Measurements from ENCODE around the gene CMTM8. TPM values are rescaled to one million over a fixed set of nuclear protein-coding genes. Genes with fewer than 3 reads are reported as not detected.

CMTM8 gene
- total and polyA plus RNA-seq, 5 experiments from 2014 or later: 2.0 to 8.6 (median 2.8) TPM

DNA sequence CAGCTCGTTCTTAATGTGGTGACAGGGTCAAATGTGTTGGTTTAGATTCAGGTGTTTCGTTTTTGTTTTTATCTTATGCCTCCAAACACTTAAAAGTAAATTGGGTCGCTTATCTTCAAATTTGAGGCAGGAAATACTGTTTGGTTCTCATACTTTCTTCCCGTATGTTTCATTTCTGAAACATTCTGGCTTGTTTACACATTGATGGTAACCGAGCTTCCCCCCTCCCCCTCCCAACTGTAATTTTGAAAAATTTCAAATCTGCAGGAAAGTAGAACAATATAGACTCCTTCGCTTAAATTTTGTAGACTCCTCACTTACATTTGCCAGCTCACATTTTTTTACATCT, 64.9 kb downstream of the CMTM8 start:
- H3K27ac Mint-ChIP-seq: peak overlapping the region; percentile 86 to 100 (median 92)
- H3K4me3 Mint-ChIP-seq: peak overlapping the region; percentile 52 to 78 (median 70)
- H3K27me3 Mint-ChIP-seq: no peaks in the 10 kb centered on the region
- ATAC-seq (peak; percentile 42 to 78), DNase-seq (peak in 4 of 10 donors; percentile 24 to 54 (median 32))
- H3K36me3 Mint-ChIP-seq: no peaks in the 10 kb centered on the region
- POLR2A ChIA-PET: interaction anchor here (0.6 to 1.2 kb wide), 4 partner anchors 15 to 68 kb away, joined by 4 to 5 read pairs (median 4); no protein-coding TSS in a partner anchor
- peaks cover 22 to 47% (median 36%) of the 10 kb centered on the region in 4 donors for H3K4me1 Mint-ChIP-seq
- no peaks in the 10 kb centered on the region for H3K9me3 Mint-ChIP-seq

GRCh38 chr3:32303977-32304881, 65.7 kb downstream of the CMTM8 start:
- Mint-ChIP-seq H3K36me3 (no peaks in the 10 kb centered on the region), H3K4me3 (peak overlapping the region in 4 of 10 donors; percentile 12 to 74 (median 26)), H3K27me3 (no peaks in the 10 kb centered on the region), H3K9me3 (no peaks in the 10 kb centered on the region), H3K4me1 (peaks cover 22 to 47% (median 36%) of the 10 kb centered on the region in 4 donors), H3K27ac (peak overlapping the region in 9 of 10 donors; percentile 0 to 100 (median 61))
- POLR2A ChIA-PET: interaction anchor here (0.5 to 1.4 kb wide), 6 partner anchors 14 to 123 kb away, joined by 3 to 5 read pairs (median 4); no protein-coding TSS in a partner anchor
- ATAC-seq (no peak), DNase-seq (no peak)

DNA sequence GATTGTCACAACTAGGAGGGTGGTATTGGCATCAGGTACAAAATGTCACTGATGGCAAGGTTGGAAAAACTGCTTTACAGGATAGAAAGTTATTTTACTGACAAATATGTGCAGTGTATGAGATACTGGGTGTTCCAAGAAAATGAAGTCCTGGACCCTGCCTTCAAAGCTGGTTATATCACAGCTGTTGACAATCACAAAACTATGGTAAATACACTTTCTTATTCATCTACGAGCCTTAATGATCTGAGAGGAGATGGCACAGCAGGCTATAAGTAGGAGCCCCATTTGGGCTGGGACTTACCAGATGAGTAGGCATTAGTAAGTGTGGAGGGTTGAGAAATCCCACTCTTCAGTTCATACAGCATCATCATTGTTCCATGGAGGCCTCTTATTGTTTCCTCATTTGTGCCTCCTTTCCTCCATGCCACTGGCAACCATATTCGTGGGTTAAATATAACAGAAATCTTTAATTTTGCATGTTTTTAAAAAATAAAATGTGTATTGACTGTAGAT, 66.9 kb downstream of the CMTM8 start:
- Mint-ChIP-seq H3K36me3 (no peaks in the 10 kb centered on the region), H3K9me3 (no peaks in the 10 kb centered on the region), H3K4me3 (no peak overlapping the region), H3K27ac (peak overlapping the region in 4 of 10 donors; percentile 6 to 100 (median 44)), H3K27me3 (no peaks in the 10 kb centered on the region), H3K4me1 (peaks cover 20 to 47% (median 36%) of the 10 kb centered on the region in 4 donors)
- no peak for ATAC-seq
- POLR2A ChIA-PET: interaction anchor here (0.5 to 1.4 kb wide), 3 partner anchors 13 to 66 kb away, joined by 3 to 5 read pairs (median 3); no protein-coding TSS in a partner anchor
- no peak for DNase-seq

DNA sequence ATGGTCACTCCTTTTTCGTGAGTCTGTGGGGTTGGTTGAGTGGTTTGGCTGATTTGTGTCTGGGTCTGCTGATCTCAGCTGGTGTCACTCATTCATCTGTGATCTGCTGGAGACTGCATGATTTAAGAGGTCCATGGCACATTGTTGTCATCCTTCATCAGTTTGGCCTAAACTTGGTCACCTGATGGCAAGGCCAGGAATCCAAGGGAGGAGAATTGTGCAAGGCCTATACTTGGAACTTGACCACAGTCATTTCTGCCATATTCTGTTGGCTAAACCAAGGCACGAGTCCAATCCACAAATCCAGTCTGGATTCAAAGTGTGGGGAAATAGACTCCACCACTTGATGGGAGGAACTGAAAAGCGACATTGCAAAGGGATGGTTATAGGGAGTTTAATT, 67.6 kb downstream of the CMTM8 start:
- POLR2A ChIA-PET: interaction anchor here (0.6 kb wide), 1 partner anchor 29 kb away, joined by 4 read pairs; no protein-coding TSS in a partner anchor
- ATAC-seq: no peak
- no peaks in the 10 kb centered on the region for H3K9me3 Mint-ChIP-seq
- no peak for DNase-seq
- H3K4me3 Mint-ChIP-seq: no peak overlapping the region
- H3K27ac Mint-ChIP-seq: peak overlapping the region in 3 of 10 donors; percentile 6 to 81 (median 67)
- H3K27me3 Mint-ChIP-seq: no peaks in the 10 kb centered on the region
- peaks cover 20 to 47% (median 36%) of the 10 kb centered on the region in 4 donors for H3K4me1 Mint-ChIP-seq
- H3K36me3 Mint-ChIP-seq: no peaks in the 10 kb centered on the region

GRCh38 chr3:32307591-32307990, 69.1 kb downstream of the CMTM8 start:
- Mint-ChIP-seq H3K27ac (peak overlapping the region in 2 of 10 donors; percentile 11 to 33), H3K36me3 (no peaks in the 10 kb centered on the region), H3K9me3 (no peaks in the 10 kb centered on the region), H3K27me3 (no peaks in the 10 kb centered on the region), H3K4me3 (no peak overlapping the region), H3K4me1 (peaks cover 23 to 49% (median 29%) of the 10 kb centered on the region in 4 donors)
- ATAC-seq (no peak), DNase-seq (no peak)
- POLR2A ChIA-PET: interaction anchor here (0.5 to 0.7 kb wide), 3 partner anchors 23 to 61 kb away, joined by 3 read pairs; no protein-coding TSS in a partner anchor

DNA sequence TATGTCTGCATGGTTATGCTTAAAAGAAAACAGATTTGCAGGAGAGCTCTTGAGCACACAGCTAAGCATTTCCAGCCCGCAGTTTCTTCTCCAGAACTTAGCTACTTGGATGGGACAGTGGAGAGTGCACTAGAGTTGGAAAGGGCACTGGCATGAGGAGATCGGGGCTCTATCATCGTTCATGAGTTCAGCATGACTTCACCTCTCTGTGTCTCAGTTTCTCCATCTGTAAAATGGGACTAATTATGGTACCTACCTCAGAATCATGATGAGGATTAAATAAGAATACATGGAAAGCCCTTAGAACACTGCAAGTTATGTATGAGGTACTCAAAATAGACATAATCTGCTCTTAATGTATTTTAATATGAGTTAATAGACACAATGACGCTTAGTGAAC, 69.9 kb downstream of the CMTM8 start:
- Mint-ChIP-seq H3K27ac (peak overlapping the region in 2 of 10 donors; percentile 36 to 75), H3K27me3 (no peaks in the 10 kb centered on the region), H3K4me1 (peaks cover 19 to 49% (median 27%) of the 10 kb centered on the region in 4 donors), H3K36me3 (no peaks in the 10 kb centered on the region), H3K9me3 (no peaks in the 10 kb centered on the region), H3K4me3 (no peak overlapping the region)
- DNase-seq (no peak), ATAC-seq (no peak)
- POLR2A ChIA-PET: no interaction called here

GRCh38 chr3:32309654-32310242, 71.3 kb downstream of the CMTM8 start:
- no peak overlapping the region for H3K4me3 Mint-ChIP-seq
- no peaks in the 10 kb centered on the region for H3K27me3 Mint-ChIP-seq
- H3K36me3 Mint-ChIP-seq: no peaks in the 10 kb centered on the region
- peak overlapping the region in 1 of 10 donors; percentile 22 for H3K27ac Mint-ChIP-seq
- peaks cover 21 to 45% (median 25%) of the 10 kb centered on the region in 4 donors for H3K4me1 Mint-ChIP-seq
- no peaks in the 10 kb centered on the region for H3K9me3 Mint-ChIP-seq
- DNase-seq (no peak), ATAC-seq (no peak)
- POLR2A ChIA-PET: no interaction called here

DNA sequence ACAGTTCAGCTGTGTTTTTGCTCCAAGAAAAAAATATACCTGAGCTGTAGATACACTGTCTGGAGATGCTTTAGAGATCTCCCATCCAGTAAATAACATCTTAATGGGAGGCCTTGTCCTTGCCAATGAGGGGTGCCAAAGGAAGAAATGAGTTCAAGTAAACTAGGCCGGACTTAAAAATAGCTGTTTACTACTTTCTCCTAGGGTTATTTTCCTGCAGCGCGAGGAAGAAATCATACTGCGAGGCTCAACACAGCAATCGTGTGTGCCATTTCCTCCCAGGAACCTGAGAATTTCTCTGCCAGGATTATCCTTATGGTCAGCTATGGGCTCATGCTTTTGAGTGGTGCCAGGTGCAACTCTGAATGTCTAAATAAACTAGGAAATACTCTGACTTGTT, 71.9 kb downstream of the CMTM8 start:
- no peak for ATAC-seq
- Mint-ChIP-seq H3K4me1 (peaks cover 20 to 43% (median 23%) of the 10 kb centered on the region in 4 donors), H3K27me3 (no peaks in the 10 kb centered on the region), H3K9me3 (no peaks in the 10 kb centered on the region), H3K36me3 (no peaks in the 10 kb centered on the region), H3K27ac (peak overlapping the region in 1 of 10 donors; percentile 22), H3K4me3 (no peak overlapping the region)
- POLR2A ChIA-PET: no interaction called here
- DNase-seq: no peak

DNA sequence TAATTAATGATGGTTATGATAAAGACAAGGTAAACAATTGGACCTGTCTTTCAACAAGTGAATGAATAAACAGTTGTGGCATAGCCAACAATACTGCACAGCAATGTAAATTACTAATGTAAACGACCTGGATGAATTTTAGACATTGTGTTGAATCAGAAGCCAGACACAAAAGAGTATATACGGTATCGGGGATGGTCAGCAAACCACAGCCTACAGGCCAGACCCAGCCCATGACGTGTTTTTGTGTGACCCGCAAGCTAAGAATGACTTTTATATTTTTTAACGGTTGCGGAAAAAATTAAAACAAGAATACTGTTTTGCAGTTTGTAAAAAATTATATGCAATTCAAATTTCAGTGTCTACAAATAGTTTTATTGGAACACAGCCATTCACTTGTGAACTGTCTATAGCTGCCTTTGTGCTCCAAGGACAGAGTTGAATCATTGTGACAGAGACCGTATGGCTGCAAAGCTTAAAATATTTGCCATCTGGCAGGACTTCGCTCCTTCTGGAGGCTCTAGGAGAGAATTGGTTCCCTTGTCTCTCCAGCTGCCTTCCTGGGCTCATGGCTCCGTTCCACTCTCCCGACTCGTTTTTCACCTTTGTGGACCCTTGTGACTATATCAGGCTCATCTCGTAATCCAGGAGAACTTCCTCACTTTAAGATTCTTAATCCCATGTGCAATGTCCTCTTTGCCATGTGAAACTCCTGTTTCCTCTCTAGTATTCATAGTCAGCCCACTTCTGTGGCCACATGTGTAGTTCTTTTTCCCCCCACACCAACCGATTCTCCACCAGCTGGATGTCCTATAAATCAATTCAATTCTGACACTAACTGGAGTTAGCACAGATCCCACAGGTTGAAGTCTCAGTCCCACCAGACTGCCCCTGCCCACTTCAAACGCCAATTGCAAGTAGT, 72.7 kb downstream of the CMTM8 start:
- peak overlapping the region in 4 of 10 donors; percentile 5 to 52 (median 46) for H3K27ac Mint-ChIP-seq
- H3K4me1 Mint-ChIP-seq: peaks cover 20 to 40% (median 22%) of the 10 kb centered on the region in 4 donors
- POLR2A ChIA-PET: no interaction called here
- no peak overlapping the region for H3K4me3 Mint-ChIP-seq
- no peak for DNase-seq
- no peaks in the 10 kb centered on the region for H3K9me3 Mint-ChIP-seq
- H3K36me3 Mint-ChIP-seq: no peaks in the 10 kb centered on the region
- no peak for ATAC-seq
- H3K27me3 Mint-ChIP-seq: no peaks in the 10 kb centered on the region

- no peaks in the 10 kb centered on the region for H3K36me3 Mint-ChIP-seq
- H3K4me1 Mint-ChIP-seq: peaks cover 19 to 32% (median 21%) of the 10 kb centered on the region in 4 donors
- no peak overlapping the region for H3K4me3 Mint-ChIP-seq
- peak overlapping the region in 3 of 10 donors; percentile 10 to 90 (median 81) for H3K27ac Mint-ChIP-seq
- H3K27me3 Mint-ChIP-seq: no peaks in the 10 kb centered on the region
- POLR2A ChIA-PET: interaction anchor here (0.6 to 0.7 kb wide), 3 partner anchors 25 to 142 kb away, joined by 3 to 4 read pairs (median 4); no protein-coding TSS in a partner anchor
- no peak for ATAC-seq
- no peaks in the 10 kb centered on the region for H3K9me3 Mint-ChIP-seq
- no peak for DNase-seq
Observed at GRCh38 chr3:32312251-32312650, 73.8 kb downstream of the CMTM8 start.

DNA sequence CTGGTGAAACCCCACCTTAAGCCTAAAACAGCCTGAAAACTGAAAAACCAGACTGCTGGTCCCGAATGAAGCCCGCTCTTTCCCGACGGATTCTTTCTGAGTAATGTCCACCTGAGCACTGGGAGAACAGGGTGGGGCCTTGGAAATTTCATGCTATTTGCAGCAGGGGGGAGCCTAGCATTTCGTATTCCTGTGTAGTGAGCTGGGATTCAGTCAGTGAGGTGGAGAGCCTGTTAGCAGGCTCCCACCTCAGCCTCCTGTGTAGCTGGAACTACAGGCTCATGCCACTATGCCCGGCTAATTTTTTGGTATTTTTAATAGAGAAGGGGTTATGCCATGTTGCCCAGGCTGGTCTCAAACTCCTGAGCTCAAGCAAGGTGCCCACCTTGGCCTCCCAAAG, 74.7 kb downstream of the CMTM8 start:
- peak overlapping the region in 1 of 10 donors; percentile 27 for H3K4me3 Mint-ChIP-seq
- POLR2A ChIA-PET: no interaction called here
- peak overlapping the region in 6 of 10 donors; percentile 31 to 95 (median 78) for H3K27ac Mint-ChIP-seq
- no peak for DNase-seq
- H3K27me3 Mint-ChIP-seq: no peaks in the 10 kb centered on the region
- no peak for ATAC-seq
- peaks cover 16 to 27% (median 19%) of the 10 kb centered on the region in 4 donors for H3K4me1 Mint-ChIP-seq
- H3K36me3 Mint-ChIP-seq: no peaks in the 10 kb centered on the region
- no peaks in the 10 kb centered on the region for H3K9me3 Mint-ChIP-seq
